ENCODE measurements around the gene PLB1. TPM values are rescaled to one million over a fixed set of nuclear protein-coding genes. Genes with fewer than 3 reads are reported as not detected.

The PLB1 gene
- total RNA-seq, 2 donors from 2014 or later, result 7.4 to 9.6 TPM

DNA sequence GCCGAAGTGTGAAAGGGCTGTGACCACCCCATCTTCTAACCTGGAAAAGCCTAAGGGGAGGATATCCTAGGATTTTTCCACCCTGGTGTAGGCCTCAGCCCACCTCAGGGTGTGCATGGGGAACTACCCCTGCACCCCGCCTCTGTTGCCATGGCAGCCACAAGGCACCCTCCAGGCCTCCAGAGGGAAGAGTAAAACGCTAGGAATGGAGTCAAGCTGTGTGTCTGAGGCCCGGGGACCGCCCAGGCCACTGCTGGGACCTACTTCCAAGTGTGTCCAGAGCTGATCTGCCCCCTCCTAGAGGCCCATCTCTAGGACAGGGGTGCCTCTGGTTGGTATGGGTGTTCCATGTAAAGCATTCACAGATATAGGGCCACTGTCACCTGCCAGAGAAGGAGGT, 86.7 kb downstream of the PLB1 start:
- H3K27me3 ChIP-seq (replicated peaks; ENCODE audit: insufficient read depth), result no peaks in the 10 kb centered on the region
- intact Hi-C loops (cut with DNase I), result no loop called here
- 82% methylated on average over 4 of the region's 5 CpGs for WGBS
- DNase-seq (ENCODE audit: low spot score), result no peak
- no peak for TF ChIP-seq CTCF (IDR thresholded peaks at IDR 0.05)
- no peaks in the 10 kb centered on the region for H3K4me1 ChIP-seq (replicated peaks)
- no peak overlapping the region for H3K27ac ChIP-seq
- H3K9me3 ChIP-seq, result no peaks in the 10 kb centered on the region
- H3K4me3 ChIP-seq, result no peak overlapping the region
- H3K36me3 ChIP-seq, result no peaks in the 10 kb centered on the region

- no peaks in the 10 kb centered on the region for H3K4me1 ChIP-seq (replicated peaks)
- no peak for DNase-seq (ENCODE audit: low spot score)
- H3K36me3 ChIP-seq, result no peaks in the 10 kb centered on the region
- intact Hi-C loops (cut with DNase I), result no loop called here
- no peaks in the 10 kb centered on the region for H3K27me3 ChIP-seq (replicated peaks; ENCODE audit: insufficient read depth)
- H3K4me3 ChIP-seq, result no peak overlapping the region
- H3K9me3 ChIP-seq, result no peaks in the 10 kb centered on the region
- peak overlapping the region; percentile 28 to 53 for H3K27ac ChIP-seq
- 51% methylated on average over 10 of the region's 10 CpGs for WGBS
- TF ChIP-seq POLR2A (IDR thresholded peaks at IDR 0.05) (no peak), CTCF (IDR thresholded peaks at IDR 0.05) (no peak), POLR2AphosphoS5 (IDR thresholded peaks at IDR 0.05) (peak; percentile 8)
Observed at GRCh38 chr2:28583899-28584553, 88.2 kb downstream of the PLB1 start.

GRCh38 chr2:28586867-28587266, 91.0 kb downstream of the PLB1 start:
- TF ChIP-seq POLR2AphosphoS5 (IDR thresholded peaks at IDR 0.05) (no peak), POLR2A (IDR thresholded peaks at IDR 0.05) (no peak), CTCF (IDR thresholded peaks at IDR 0.05) (no peak)
- Histone ChIP-seq H3K9me3 (no peaks in the 10 kb centered on the region), H3K4me3 (no peak overlapping the region), H3K36me3 (no peaks in the 10 kb centered on the region), H3K27ac (no peak overlapping the region), H3K27me3 (replicated peaks; ENCODE audit: insufficient read depth) (no peaks in the 10 kb centered on the region), H3K4me1 (replicated peaks) (no peaks in the 10 kb centered on the region)
- intact Hi-C loops (cut with DNase I), result no loop called here
- 95% methylated on average over 7 of the region's 7 CpGs for WGBS
- no peak for DNase-seq (ENCODE audit: low spot score)

DNA sequence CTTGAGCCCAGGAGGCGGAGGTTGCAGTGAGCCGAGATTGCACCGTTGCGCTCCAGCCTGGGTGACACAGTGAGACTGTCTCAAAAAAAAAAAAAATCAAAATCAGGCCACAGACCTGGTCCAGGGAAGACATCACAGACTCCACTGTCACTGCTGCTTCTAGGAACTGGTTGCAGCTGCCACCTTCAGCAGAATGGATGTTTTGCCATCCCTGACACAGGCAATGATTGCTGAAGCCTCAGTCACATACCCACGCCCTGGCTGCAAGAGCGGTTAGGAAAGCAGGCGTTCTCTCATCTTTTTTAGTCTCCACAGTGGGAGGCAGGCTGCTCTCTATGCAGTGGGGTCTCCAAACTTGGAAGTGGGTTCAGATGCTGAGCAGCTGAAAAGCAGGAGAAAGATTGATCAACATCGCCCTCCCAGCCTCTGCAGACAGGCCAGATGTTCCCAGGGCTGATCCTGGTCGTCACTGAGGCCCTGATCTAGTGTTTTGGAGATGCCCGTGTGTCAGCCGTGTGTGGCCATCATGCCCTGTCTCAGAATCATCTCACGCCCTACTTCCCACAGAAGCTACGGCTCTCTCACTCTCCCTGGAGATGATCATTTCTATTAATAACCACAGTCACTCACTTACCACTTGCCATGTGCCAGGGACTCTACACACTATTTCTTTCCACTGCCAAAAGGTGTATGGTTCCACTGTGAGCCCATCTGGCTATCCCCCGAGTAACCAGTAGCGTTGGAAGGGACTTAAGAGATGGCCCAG, 91.8 kb downstream of the PLB1 start:
- no peaks in the 10 kb centered on the region for H3K27me3 ChIP-seq (replicated peaks; ENCODE audit: insufficient read depth)
- TF ChIP-seq POLR2A (IDR thresholded peaks at IDR 0.05) (no peak), CTCF (IDR thresholded peaks at IDR 0.05) (no peak), POLR2AphosphoS5 (IDR thresholded peaks at IDR 0.05) (no peak)
- H3K27ac ChIP-seq, result no peak overlapping the region
- no peak overlapping the region for H3K4me3 ChIP-seq
- DNase-seq (ENCODE audit: low spot score), result no peak
- no peaks in the 10 kb centered on the region for H3K36me3 ChIP-seq
- no peaks in the 10 kb centered on the region for H3K9me3 ChIP-seq
- H3K4me1 ChIP-seq (replicated peaks), result no peaks in the 10 kb centered on the region
- intact Hi-C loops (cut with DNase I), result no loop called here
- WGBS, result 81% methylated on average over 15 of the region's 15 CpGs

GRCh38 chr2:28588292-28588670, 92.4 kb downstream of the PLB1 start:
- intact Hi-C loops (cut with DNase I), result no loop called here
- Histone ChIP-seq H3K36me3 (no peaks in the 10 kb centered on the region), H3K4me1 (replicated peaks) (no peaks in the 10 kb centered on the region), H3K4me3 (no peak overlapping the region), H3K27me3 (replicated peaks; ENCODE audit: insufficient read depth) (no peaks in the 10 kb centered on the region), H3K27ac (no peak overlapping the region), H3K9me3 (no peaks in the 10 kb centered on the region)
- no peak for DNase-seq (ENCODE audit: low spot score)
- TF ChIP-seq POLR2A (IDR thresholded peaks at IDR 0.05), result no peak
- TF ChIP-seq POLR2AphosphoS5 (IDR thresholded peaks at IDR 0.05), result no peak
- TF ChIP-seq CTCF (IDR thresholded peaks at IDR 0.05), result no peak
- 54% methylated on average over 3 of the region's 3 CpGs for WGBS

Data from prostate gland (tissue), 2 donors.